Stimulated activated CD8-positive, alpha-beta memory T cell treated with anti-CD3 and anti-CD28 coated beads, Interleukin-4, amount 100 ng/mL, for 24 hours (primary cell): ENCODE data around the gene SLIT3.
"Not testable (repeated sequence)": the region's sequence is repeated elsewhere in the genome, so short reads cannot be mapped to it uniquely, and the experiment has no call there.

Source experiments
- DNase-seq: peaks from one replicate; pipeline ENCODE4 v3.0.0-alpha.2; 2020; ENCODE audit warnings: low read depth

The SLIT3 gene

DNA sequence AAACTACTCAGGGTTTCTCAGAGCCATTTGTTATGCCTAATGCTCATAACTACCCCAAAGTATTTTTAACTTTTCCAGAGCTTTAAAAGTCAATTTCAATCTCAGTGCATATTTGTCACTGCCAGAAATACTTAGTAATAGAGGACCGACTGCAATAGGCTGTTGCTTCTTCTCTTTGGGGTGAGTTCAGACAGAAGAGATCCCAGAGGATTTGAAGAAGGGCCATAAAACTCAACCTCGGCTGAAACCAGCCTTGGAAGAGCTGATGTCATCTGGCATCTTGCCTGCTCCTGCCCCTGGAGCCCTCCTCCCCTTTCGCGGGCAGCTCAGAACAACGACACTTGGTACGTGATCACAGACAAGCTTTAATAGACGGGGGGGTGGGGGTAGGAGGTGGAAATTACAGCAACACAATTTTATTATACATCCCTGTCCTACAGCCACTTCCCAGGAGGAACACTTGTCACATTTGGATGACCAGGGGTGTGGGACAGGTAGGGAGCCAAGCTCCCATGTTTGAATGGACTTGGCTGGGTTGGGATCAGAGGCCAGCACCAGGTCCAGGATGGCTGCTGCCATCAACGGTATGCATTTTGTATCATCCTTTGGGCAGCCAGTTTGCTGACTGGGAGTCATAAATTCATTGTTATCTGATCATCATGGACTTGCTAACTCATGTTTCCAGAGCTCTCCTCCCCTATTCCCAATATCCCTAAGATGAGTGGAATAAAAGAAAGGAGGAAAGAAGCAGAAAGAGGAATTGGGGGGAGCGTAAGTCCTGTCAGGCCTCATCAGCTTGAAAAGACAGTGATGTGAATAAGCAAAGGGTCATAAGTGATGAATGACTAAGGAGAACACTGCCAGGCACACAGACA, 535.2 kb downstream of the SLIT3 start:
- DNase-seq = no peak

DNA sequence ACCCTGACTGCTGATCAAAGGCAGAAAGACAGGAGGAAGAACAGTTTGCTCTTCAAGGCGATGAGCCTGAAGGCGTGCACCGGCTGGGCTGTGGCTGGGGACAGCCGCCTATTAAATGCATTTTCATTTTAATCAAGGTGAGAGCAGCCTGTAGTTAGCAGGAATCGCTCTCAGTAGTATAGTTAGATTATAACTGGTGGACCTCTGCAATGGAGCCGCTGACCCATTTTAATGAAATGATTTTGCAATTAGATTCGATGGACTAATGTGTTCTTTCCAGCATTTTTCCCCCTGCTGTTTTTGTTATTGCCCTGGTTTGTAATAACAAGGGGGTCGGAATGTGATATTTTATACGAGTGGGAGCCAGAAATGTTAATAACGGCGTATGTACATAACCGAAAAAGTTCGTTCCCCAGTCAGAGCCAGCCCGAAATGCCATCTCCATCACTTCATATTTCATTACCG, 535.8 kb downstream of the SLIT3 start:
- no peak for DNase-seq

- no peak for DNase-seq
Observed at GRCh38 chr5:168756453-168757391, 544.2 kb downstream of the SLIT3 start.

- DNase-seq = no peak
Observed at GRCh38 chr5:168755548-168756093, 545.3 kb downstream of the SLIT3 start.

DNA sequence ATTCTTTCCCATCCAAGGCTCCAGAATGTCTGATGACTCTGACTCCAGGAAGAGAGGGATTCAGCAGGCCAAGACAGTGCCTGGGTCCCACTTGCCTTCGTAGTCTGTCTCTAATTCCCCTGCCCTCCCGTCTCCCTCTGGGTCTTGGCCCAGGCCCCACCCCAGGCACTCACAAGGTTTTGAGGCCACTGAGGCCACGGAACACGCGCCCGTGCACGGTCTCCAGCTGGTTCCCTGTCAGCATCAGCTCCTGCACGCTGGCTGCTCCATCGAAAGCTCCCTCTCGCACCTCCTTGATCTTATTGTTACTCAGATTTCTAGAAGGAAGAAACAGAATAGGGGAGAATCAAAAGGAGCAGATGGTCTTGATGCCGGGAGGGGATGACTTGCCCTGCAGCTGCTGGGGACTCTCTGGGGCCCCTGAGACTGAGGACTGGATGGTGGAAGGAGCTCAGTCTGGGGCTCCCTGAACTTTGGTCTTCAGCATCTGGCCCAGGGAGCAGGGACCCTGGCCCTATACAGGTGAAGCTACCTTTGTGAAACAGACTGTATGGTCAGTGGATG, 547.2 kb downstream of the SLIT3 start:
- no peak for DNase-seq

GRCh38 chr5:168752416-168753190, 548.3 kb downstream of the SLIT3 start:
- DNase-seq = no peak

DNA sequence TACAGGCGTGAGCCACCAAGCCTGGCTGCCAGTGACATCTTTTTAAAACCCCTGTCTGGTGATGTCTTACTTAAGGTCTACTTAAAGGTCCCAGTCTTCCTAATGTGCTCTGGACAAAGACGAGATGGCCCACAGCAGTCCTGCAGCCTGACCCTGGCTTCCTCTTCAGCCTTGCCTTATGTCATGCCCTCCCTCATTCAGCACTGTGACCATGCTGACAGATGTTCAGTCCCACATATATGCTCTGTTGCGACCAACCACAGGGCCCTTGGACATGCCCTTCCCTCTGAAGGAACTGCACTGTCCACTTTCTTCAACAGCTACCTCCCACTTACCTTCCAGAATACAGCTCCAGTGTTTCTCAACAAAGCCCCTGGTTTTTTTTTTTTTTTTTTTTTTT, 548.9 kb downstream of the SLIT3 start:
- no peak for DNase-seq

DNA sequence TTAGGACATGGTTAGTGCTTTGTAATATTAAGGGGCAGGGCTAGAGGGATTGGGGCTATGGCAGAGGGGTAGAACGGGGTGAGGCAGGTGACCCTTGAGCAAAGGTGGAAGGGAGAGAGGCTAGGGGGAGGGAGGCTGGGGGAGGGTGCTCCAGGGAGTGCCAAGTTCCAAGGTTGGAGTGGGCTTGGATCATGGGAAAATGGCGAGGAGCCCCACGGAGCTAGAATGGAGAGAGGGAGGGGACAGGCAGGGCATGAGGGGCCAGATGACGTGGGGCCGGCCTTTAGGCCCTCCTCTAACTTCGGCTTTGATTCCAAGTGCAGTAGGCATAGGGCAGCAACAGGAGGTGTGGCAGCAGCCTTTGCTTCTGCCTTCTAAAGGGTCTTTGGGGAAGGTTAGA, 550.0 kb downstream of the SLIT3 start:
- no peak for DNase-seq

DNA sequence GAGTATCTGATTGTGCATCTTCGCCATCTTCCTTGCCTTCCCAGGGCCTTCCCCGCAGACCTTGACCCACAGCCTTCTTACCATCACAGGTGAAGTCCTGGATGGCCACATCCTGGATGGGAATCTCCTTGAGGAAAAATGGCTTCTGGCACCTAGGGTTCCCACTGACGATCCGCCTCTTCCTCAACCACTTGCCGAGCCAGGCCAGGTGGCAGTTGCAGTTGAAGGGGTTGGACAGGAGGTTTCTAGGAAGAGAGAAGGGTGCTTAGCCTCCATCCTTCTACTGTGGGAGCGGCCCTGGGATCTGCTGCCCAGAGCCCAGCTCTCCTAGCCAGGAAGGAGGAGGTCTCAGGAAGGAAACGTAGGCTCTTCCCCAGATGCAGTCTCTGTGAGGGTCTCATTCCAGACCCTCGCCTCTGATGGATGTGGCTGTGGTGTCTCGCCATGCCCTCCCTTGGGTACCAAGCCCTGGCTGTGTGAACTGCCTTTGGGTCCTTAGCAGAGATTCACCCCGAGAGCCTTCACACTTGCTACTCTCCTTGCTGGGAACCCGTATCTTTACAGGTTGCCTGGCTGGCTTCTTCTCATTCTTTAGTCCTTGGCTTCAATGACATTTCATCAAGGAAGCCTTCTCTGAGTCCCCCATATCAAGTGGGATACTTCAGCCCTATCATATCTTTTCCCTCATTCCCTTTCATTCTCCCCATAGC, 551.4 kb downstream of the SLIT3 start:
- no peak for DNase-seq

DNA sequence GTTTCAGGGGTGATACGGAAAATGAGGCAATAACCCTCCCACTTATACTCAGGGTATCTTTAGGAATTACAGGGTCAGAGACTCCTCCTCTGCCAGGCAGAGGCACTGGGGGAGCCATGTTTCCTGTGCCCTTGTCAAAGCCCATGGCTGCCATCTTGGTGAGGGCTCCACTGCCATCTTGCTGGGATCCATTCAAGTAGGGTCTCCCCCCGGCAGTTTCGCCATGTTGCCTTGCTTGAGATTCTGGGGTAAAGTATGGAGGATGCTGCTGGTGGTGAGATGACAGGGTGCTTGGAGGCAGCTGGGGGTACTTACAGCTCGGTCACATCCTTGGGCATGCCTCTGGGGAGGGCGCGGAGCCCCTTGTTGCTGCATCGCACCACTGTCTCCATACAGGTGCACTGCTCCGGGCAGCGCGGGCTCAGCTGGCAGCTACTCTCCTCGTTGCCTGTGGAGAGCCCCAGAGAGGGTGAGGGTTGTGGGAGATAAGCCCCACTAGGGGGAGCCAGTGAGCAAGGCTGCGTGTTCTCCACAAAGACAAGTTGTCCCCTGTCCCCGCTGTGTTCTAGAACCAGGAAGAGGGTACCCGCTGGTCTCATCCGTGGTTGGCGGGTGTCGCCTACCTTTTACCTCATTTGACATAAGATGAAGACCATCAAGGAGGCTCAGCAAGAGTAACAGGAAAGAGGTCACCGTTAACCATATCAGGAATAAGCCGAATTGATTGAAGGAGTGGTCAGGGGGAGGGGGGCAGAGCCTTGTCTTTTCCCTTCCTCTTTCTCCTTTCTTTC, 552.8 kb downstream of the SLIT3 start:
- DNase-seq = peak; percentile 11

DNA sequence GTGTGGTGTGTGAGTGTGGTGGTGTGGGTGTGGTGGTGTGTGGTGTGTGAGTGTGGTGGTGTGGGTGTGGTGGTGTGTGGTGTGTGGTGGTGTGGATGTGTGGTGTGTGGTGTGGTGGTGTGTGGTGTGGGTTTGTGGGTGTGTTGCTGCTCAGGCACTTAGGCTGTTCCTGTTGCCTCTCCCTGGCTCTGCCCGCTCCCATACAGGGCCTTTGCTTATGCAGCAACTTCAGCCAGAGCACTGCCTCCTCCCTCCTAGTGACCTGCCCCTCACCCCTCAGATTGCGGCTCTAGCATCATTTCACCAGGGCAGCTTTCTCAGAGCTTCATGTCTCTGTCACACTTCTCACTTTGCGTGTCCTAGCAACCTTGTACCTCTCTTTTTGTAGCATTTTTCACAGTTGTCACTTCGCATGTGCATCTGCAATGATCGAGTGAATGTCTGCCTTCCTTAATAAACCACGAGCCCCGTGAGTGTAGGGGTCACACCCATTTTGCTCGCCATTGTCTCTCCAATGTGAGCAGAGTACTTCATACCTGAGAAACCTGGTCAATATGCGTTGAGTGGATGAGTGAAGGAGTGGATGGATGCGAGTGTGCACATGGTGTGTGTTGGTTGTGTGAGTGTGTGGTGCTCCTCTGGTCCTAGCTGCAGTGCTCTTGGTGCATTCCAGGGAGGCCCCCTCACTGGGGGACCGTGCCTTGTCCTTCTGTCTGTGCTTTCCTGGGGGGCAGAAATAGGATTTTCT, 553.9 kb downstream of the SLIT3 start:
- DNase-seq = no peak

- DNase-seq = not testable (repeated sequence)
Observed at GRCh38 chr5:168746126-168746892, 554.6 kb downstream of the SLIT3 start.

DNA sequence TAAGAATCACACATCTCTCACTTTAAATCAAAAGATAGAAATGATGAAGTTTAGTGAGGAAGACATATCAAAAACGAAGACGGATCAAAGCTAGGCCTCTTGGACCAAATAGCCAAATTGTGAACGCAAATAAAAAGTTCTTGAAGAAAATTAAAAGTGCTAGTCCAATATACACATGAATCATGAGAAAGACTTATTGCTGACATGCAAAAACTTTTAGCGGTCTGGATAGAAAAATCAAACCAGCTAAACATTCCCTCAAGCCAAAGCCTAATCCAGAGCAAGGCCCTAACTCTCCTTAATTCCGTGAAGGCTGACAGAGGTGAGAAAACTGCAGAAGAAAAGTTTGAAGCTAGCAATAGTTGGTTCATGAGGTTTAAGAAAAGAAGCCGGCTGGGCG, 557.3 kb downstream of the SLIT3 start:
- DNase-seq = no peak

DNA sequence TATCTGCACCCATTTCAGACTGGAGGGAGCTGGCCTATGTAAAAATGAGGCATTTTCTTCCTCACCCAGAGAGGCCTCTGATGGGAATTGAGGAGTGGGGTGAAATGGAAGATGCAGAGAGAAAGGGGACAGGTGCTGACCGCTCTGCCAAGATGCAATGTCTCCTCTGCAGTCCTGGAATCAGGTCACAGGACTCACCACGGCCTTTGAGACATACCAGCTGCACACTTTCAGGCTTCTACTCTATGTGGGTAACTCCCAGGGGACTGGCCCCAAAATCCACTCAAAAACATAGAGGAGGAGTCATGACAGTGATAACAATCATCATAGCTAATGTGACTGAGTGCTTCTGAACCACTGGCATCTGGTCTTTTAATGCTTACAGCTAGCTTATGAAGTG, 558.6 kb downstream of the SLIT3 start:
- not testable (repeated sequence) for DNase-seq

GRCh38 chr5:168740811-168741213, 560.1 kb downstream of the SLIT3 start:
- DNase-seq = no peak

GRCh38 chr5:168740092-168740800, 560.7 kb downstream of the SLIT3 start:
- no peak for DNase-seq

DNA sequence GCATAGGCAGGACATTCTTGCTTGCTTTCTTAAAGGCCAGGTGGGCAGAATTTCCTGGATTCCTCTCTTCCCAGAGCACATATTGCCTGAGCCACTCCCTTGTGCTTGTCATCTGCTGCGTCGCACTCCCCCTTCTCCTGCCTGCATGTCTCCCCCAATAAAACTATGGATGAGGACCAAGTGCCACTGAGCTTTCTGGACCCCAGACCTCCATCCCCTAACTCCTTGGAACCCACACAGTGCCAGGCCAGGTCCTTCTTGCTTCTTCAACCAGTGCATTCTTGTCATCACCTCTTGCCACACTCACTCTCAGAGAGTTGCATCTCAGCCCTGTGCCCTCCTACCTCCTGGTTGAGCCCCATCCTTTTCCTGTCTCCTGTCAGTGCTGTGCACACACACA, 563.9 kb downstream of the SLIT3 start:
- DNase-seq = no peak
